Stimulated activated CD4-positive, alpha-beta T cell treated with anti-CD3 and anti-CD28 coated beads, Interleukin-1b, Interleukin-23, amount 100 ng/mL, for 4 hours (primary cell): ENCODE results near the gene LGR6.

Experiments
- DNase-seq, 2 donors: peaks; one replicate each; pipeline ENCODE4 v3.0.0-alpha.2; 2020; ENCODE audit warnings: low read depth in 2 of 2

Gene LGR6

DNA sequence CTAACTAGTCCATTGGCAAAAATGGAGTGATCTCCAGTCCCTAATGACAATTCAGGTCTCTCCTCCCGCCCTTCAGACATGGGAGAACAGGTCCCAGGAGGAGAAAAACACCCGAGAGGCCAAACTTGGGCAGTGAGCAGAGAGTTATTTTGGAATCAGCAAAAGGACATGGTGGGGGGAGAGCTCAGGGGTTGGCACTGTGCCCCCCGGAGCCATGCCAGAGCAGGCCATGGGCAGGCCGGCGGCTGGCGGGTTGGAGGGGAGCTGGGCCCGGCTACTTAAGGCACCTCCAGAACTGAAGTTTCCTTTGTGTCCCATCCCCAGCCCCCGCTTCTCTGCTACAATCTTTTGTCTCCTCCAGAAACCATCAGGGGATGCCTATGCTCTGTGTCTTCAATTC lies 7.1 kb downstream of the LGR6 start:
- DNase-seq = no peak

DNA sequence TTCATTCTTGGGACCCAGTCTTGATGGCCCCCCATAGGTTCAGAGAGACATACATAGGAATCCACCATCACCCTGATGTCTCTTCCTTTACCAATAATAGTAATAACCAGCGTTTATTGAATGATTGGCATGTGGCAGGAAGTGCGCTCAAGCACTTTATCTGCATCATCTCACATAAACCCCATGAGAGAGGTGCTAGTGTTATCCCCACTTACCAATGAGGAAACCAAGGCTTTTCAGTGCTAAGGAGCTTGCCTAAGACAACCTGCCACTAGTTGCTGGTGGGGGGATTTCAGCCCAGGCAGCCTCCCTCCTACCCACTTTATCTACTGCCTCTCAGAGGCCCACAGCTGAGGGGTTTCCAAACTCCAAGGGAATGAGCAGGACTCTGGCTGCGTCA lies 7.7 kb downstream of the LGR6 start:
- no peak for DNase-seq

- DNase-seq = no peak
These were observed 8.4 kb downstream of the LGR6 start for GRCh38 chr1:202201971-202202370.

- no peak for DNase-seq
These were observed 9.0 kb downstream of the LGR6 start for GRCh38 chr1:202202500-202203168.

DNA sequence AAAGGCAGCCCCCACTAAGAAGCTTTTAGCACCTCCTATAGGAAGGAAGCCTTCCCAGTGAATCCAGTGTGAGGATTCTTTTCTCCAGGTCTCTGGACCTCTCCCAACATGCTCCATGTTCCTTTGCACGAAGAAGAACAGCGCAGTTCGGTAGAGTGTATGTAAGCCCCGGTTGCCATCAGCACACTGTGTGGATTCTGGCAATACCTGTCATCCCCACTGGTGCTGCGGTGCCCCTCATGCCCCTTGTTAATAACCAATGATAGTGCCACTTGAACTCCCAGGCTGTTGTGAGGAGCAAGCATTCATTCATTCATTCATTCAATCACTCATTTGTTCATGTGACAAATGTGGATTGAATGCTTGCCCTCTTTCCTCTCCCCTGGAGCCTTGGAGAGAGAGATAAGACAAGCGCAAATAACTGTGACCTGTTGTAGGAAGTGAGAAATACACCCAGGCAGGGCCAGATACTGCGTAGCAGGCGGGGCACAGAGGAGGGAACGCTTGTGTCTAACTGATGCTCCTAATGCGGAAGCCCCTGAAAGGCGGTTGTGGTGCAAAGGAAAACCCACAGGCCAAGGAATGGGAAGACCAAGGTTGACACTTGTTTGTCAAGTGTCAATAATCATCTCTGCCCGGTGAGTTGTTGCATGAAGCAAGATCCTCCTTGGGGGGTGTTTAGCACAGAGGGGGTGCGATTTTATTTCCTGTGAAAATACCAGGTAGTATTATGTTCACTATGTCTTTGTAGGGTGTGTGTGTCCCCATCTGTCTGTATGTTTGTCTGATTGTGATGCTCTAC lies 9.8 kb downstream of the LGR6 start:
- DNase-seq = no peak

DNA sequence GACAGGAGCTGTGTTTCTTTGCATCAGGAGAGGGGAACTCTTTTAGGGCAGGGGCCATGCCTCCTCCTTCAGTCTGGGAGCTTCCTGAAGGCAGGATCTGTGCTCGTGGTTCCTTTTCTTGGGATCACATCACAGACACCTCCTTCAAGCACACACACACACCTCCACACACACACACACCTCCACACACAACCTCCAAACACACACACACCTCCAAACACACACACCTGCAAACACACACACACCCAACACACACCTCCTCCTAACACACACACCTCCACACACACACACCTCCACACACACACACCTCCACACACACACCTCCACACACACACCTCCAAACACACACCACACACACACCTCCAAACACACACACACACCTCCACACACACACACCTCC lies 10.5 kb downstream of the LGR6 start:
- no peak for DNase-seq

DNA sequence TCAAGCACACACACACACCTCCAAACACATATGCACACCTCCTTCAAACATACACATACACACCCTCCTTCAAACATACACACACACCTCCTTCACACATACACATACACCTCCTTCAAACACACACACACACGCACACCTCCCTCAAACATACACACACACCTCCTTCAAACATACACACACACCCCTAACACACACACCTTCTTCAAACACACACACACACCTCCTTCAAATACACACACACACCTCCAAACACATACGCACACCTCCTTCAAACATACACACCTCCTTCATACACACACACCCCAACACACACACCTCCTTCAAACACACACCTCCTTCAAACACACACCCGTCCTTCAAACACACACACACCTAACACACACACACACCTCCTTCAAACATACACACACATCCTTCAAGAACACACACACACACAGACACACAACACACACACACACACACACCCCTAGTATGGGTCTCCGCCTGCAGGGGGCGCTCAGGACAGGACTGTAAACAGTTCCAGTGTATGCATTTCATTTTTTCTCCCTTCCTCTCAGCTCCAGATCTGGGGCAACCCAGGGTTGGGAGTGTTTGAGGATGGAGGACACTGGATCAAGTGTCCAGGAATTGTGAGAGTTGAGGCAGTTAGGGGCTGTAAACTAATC lies 12.1 kb downstream of the LGR6 start:
- no peak for DNase-seq

GRCh38 chr1:202207292-202207691 lies 13.7 kb downstream of the LGR6 start:
- DNase-seq = no peak

DNA sequence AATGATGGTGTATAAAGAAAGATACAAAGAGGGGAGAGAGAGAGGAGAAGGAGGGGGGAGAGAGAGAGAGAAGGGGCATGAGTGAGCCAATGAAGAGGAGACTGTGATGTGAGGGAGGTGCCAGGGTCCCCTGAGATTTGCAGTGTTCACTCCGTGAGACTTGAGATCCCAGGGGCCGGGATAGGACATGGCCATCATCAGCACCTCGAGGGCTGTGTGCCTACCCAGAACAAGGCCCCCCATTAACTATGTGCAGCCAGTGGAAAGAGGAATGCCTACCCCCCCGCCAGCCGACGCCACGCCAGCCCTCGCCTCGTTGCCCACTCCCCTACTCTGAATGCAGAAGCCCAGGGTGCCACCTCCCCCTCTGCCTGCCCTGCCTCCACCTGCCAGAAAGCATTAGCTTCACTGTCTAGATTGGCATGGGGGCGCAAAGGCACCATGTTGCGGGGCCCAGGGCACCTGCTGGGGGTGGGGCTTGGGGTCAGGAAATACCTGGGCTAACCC lies 14.8 kb downstream of the LGR6 start:
- no peak for DNase-seq

- DNase-seq = no peak
These were observed 16.8 kb downstream of the LGR6 start for GRCh38 chr1:202210385-202210784.

GRCh38 chr1:202210969-202211368 lies 17.4 kb downstream of the LGR6 start:
- no peak for DNase-seq

DNA sequence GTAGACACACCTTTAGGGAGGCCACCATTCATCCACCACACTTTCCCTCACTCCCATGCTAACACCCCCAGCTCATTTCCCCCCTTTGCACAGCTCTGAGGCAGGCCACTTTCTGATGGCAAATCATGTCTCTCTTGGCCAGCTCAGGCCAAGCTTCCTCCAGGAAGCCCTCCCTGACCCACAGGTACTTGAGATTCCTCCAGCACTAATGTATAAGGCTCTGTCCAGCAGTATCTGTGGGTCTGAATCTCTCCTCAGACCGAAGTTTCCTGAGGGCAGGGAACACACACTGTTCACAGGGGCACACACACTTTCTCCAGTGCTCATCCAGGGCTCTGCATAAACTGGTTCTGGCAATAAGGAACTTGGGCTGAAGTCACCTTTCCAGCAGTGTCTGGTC lies 19.2 kb downstream of the LGR6 start:
- DNase-seq = no peak

- no peak for DNase-seq
These were observed 19.9 kb downstream of the LGR6 start for GRCh38 chr1:202213361-202214088.

- DNase-seq = no peak
These were observed 20.7 kb downstream of the LGR6 start for GRCh38 chr1:202214089-202214843.

DNA sequence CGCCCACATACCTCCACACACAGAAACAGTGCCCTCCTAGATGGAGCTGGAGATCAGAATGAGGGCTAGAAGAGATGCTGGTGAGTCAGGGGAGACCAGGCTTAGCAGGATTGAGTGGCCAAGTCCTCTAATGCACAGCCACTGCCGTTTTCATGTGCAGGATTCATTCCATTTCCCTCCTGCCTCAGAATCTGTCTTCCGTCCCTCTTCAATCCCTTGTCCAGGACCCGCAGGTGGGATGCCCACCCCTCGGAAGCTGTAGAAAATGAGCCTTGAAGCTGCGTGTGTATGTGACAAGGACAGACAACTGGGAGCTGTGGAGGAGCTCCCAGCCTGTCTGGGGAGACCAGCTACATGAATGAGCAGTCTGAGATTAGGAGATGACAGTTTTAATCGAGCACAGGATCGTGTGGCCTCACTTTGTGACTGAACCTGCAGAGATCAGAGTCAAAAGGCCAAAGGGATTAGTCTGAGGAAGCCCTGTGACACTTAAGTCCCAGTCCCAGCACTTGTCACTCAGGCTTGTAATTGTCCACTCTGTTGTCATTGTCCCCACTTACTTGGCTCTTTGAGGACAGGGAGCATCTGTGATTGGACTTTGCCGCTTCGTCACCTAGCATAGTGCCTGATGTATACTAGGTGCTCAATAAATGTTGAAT lies 22.0 kb downstream of the LGR6 start:
- DNase-seq = no peak

GRCh38 chr1:202216691-202217090 lies 23.1 kb downstream of the LGR6 start:
- DNase-seq = no peak

GRCh38 chr1:202217516-202217915 lies 23.9 kb downstream of the LGR6 start:
- no peak for DNase-seq

- no peak for DNase-seq
These were observed 24.4 kb downstream of the LGR6 start for GRCh38 chr1:202217951-202218350.

DNA sequence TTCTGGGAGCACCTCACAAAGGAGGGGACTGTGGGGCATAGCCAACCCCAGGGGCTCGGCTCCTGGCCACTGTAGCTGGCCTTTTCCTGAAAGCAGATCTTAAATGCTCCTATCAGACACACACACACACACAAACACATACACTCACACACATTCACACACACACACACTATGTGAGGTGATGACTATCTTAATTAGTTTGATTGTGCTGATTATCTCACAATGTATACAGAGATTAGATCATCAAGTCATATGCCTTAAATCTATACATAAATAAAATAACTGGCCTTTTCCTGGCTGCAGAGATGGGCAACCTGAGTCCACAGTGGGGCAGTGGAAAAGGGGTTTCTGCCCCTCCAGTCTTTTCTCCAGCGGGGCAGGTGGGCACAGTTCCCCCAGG lies 27.1 kb downstream of the LGR6 start:
- no peak for DNase-seq
